GM23338 (cell line): ENCODE data around the gene ZBTB20. TPM values are rescaled to one million over a fixed set of nuclear protein-coding genes. Genes with fewer than 3 reads are reported as not detected.

Source experiments
- ATAC-seq: fragments of 200-7000 bp; cut with Tn5 transposase; 3 replicates; pipeline ENCODE4 v1.9.1; 2020
- DNase-seq: peaks from one replicate; pipeline ENCODE4 v3.0.0-alpha.2; 2015; ENCODE audit warnings: low spot score
- H2AFZ ChIP-seq: fragments of 200-600 bp; sonication (generic); 2 replicates; pipeline ENCODE4 v1.8.0; 2016; ENCODE audit warnings: antibody characterized with exemption, mild to moderate bottlenecking, moderate library complexity
- H3F3A ChIP-seq: fragments of 200-600 bp; sonication (generic); replicated peaks from 2 replicates; pipeline ENCODE4 v1.8.0; 2017; ENCODE audit warnings: antibody characterized with exemption, mixed run types, low read depth
- H3K27ac ChIP-seq: fragments of 200-600 bp; sonication (generic); 2 replicates; pipeline ENCODE4 v1.6.1; 2016; ENCODE audit warnings: low read depth
- H3K27me3 ChIP-seq: fragments of 200-600 bp; sonication (generic); 2 replicates; pipeline ENCODE4 v1.8.0; 2016; ENCODE audit warnings: mild to moderate bottlenecking, mixed run types, moderate library complexity; ENCODE audit not compliant: insufficient read depth
- H3K36me3 ChIP-seq: fragments of 200-600 bp; sonication (generic); 2 replicates; pipeline ENCODE4 v1.8.0; 2016; ENCODE audit warnings: mild to moderate bottlenecking; ENCODE audit not compliant: insufficient read depth
- H3K4me1 ChIP-seq: fragments of 200-600 bp; sonication (generic); 2 replicates; pipeline ENCODE4 v1.8.0; 2016; ENCODE audit warnings: mild to moderate bottlenecking, moderate library complexity; ENCODE audit not compliant: insufficient read depth
- H3K4me2 ChIP-seq: fragments of 200-600 bp; sonication (generic); 2 replicates; pipeline ENCODE4 v1.7.1; 2017; ENCODE audit warnings: mixed run types
- H3K4me3 ChIP-seq: fragments of 200-600 bp; sonication (generic); 2 replicates; pipeline ENCODE4 v1.6.1; 2016; ENCODE audit warnings: mixed run types
- H3K79me2 ChIP-seq: fragments of 200-600 bp; sonication (generic); replicated peaks from 2 replicates; pipeline ENCODE4 v1.8.0; 2017; ENCODE audit warnings: mild to moderate bottlenecking; ENCODE audit not compliant: insufficient read depth
- H3K9me2 ChIP-seq: fragments of 200-600 bp; sonication (generic); 2 replicates; pipeline ENCODE4 v1.8.0; 2017; ENCODE audit not compliant: insufficient read depth
- H4K20me1 ChIP-seq: fragments of 200-600 bp; sonication (generic); replicated peaks from 2 replicates; pipeline ENCODE4 v1.8.0; 2017; ENCODE audit warnings: mild to moderate bottlenecking; ENCODE audit not compliant: insufficient read depth
- H3K27ac Mint-ChIP-seq: 2 replicates; pipeline ENCODE4 v1.8.0; 2020; ENCODE audit warnings: inconsistent platforms, mild to moderate bottlenecking, moderate library complexity, mixed read lengths
- H3K27me3 Mint-ChIP-seq: 3 replicates; pipeline ENCODE4 v1.8.0; 2022; ENCODE audit warnings: low read depth, mild to moderate bottlenecking, moderate library complexity, mixed read lengths, inconsistent platforms; ENCODE audit not compliant: insufficient read depth, poor library complexity
- H3K36me3 Mint-ChIP-seq: 3 replicates; pipeline ENCODE4 v1.8.0; 2021; ENCODE audit warnings: low read depth, mild to moderate bottlenecking, inconsistent platforms, moderate library complexity, mixed read lengths
- H3K4me1 Mint-ChIP-seq: 3 replicates; pipeline ENCODE4 v1.8.0; 2020; ENCODE audit warnings: mild to moderate bottlenecking, inconsistent platforms, mixed read lengths
- H3K4me3 Mint-ChIP-seq: 3 replicates; pipeline ENCODE4 v1.8.0; 2021; ENCODE audit warnings: moderate library complexity, mild to moderate bottlenecking, inconsistent platforms, mixed read lengths
- H3K9me3 Mint-ChIP-seq: 3 replicates; pipeline ENCODE4 v1.8.0; 2020; ENCODE audit warnings: moderate library complexity, mild to moderate bottlenecking, inconsistent platforms, mixed read lengths
- CREB1 ChIP-seq: fragments of 250-450 bp; sonication (Bioruptor Pico); IDR thresholded peaks from 2 replicates; pipeline ENCODE4 v1.5.0; 2020; ENCODE audit warnings: low read depth, mild to moderate bottlenecking, moderate library complexity
- EZH2 ChIP-seq: fragments of 200-600 bp; sonication (generic); IDR thresholded peaks from one replicate; pipeline ENCODE4 v1.8.0; 2017; ENCODE audit warnings: antibody characterized with exemption, mild to moderate bottlenecking, low read depth; ENCODE audit not compliant: unreplicated experiment
- EZH2phosphoT487 ChIP-seq: fragments of 200-600 bp; sonication (generic); IDR thresholded peaks from one replicate; pipeline ENCODE4 v1.8.1; 2018; ENCODE audit warnings: antibody characterized with exemption; ENCODE audit not compliant: unreplicated experiment
- JUNB ChIP-seq: IDR thresholded peaks from one replicate; pipeline ENCODE4 v1.6.1; 2016; ENCODE audit warnings: antibody characterized with exemption; ENCODE audit not compliant: unreplicated experiment
- NANOG ChIP-seq: IDR thresholded peaks from 2 replicates; pipeline ENCODE4 v1.6.1; 2016; ENCODE audit warnings: antibody characterized with exemption, borderline replicate concordance
- POLR2AphosphoS5 ChIP-seq: IDR thresholded peaks from 2 replicates; pipeline ENCODE4 v1.6.1; 2016; ENCODE audit warnings: antibody characterized with exemption, low read depth
- STAT1 ChIP-seq: IDR thresholded peaks from one replicate; pipeline ENCODE4 v1.6.1; 2016; ENCODE audit warnings: antibody characterized with exemption; ENCODE audit not compliant: unreplicated experiment
- ZNF114 ChIP-seq: fragments of 250-450 bp; sonication (Bioruptor Pico); IDR thresholded peaks from 2 replicates; pipeline ENCODE4 v1.5.0; 2020; ENCODE audit warnings: mild to moderate bottlenecking, moderate library complexity
- ZNF331 ChIP-seq: fragments of 250-450 bp; sonication (Bioruptor Pico); IDR thresholded peaks from 2 replicates; pipeline ENCODE4 v1.5.0; 2020; ENCODE audit warnings: low read depth, mild to moderate bottlenecking, moderate library complexity
- polyA plus RNA-seq: library from polyadenylated mRNA; unstranded; fragments of >200 nt; fragmentation: Nextera tagmentation; extraction: Ambion mirVana; gene quantifications from 2 replicates; pipeline ENCODE4 v1.2.1, GENCODE V29; 2016
- total RNA-seq: library from RNA; depleted of rRNA; stranded (reverse); fragments of >200 nt; shearing (Covaris generic); gene quantifications from 2 replicates; pipeline ENCODE4 v1.2.3, GENCODE V29; 2014
- TF ChIP-seq, protein P1 (sequence below): IDR thresholded peaks from 2 replicates; pipeline ENCODE4 v1.6.1; 2016; ENCODE audit warnings: antibody characterized with exemption
- TF ChIP-seq, protein P2 (sequence below): fragments of 250-450 bp; sonication (Bioruptor Pico); IDR thresholded peaks from 2 replicates; pipeline ENCODE4 v1.5.0; 2020; ENCODE audit warnings: mild to moderate bottlenecking, moderate library complexity
- TF ChIP-seq, protein P3 (sequence below), 2 experiments: fragments of 200-600 bp in 1 of 2; sonication (generic) in 1 of 2; conservative IDR thresholded peaks; 2 replicates each; pipeline versions ENCODE4 v1.5.1 to v1.6.1; 2016 to 2017; ENCODE audit warnings: antibody characterized with exemption in 2 of 2, low read depth in 2 of 2, mild to moderate bottlenecking in 2 of 2, moderate library complexity in 1 of 2
- TF ChIP-seq, protein P4 (sequence below): IDR thresholded peaks from one replicate; pipeline ENCODE4 v1.6.1; 2018; ENCODE audit warnings: antibody characterized with exemption; ENCODE audit not compliant: unreplicated experiment

Gene ZBTB20
- total and polyA plus RNA-seq, 2 experiments from 2014 or later, result 2.0 to 3.3 TPM

DNA sequence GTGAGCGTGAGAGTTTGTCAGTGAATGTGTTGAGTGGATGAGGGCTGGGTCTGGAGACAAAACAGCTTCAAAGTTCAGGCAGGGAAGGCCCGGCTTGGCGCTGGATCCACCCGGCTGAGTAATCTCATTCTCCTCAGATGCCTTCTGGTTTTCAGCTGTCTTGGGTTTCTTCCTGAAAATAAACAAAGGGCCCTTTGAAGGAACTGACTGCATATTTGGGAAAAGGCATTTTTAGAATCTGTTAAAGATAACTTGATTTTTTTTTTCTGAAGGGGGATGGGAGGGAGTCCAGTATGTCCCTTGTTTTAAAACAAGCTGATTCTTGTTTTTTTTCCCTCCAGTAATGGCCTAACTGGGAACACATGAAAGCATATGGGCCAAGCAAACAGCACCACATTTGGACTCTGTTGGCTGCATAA is 766.8 kb downstream of the ZBTB20 start:
- H2AFZ ChIP-seq, result no peak overlapping the region
- peaks cover 23% of the 10 kb centered on the region for H3K4me1 Mint-ChIP-seq
- H3K27ac Mint-ChIP-seq, result no peak overlapping the region
- H3K36me3 Mint-ChIP-seq, result no peaks in the 10 kb centered on the region
- no peaks in the 10 kb centered on the region for H4K20me1 ChIP-seq
- H3K27me3 Mint-ChIP-seq, result peaks cover 4% of the 10 kb centered on the region
- no peaks in the 10 kb centered on the region for H3K36me3 ChIP-seq
- no peak overlapping the region for H3K4me3 Mint-ChIP-seq
- H3K9me3 Mint-ChIP-seq, result no peaks in the 10 kb centered on the region; the same call in 2 of the 3 replicates
- H3K4me3 ChIP-seq, result no peak overlapping the region
- H3K79me2 ChIP-seq, result no peaks in the 10 kb centered on the region
- H3K9me2 ChIP-seq, result no peaks in the 10 kb centered on the region; the same call in 1 of the 2 replicates
- H3K27ac ChIP-seq, result no peak overlapping the region
- TF ChIP-seq JUNB, result no peak
- TF ChIP-seq, protein P1, sequence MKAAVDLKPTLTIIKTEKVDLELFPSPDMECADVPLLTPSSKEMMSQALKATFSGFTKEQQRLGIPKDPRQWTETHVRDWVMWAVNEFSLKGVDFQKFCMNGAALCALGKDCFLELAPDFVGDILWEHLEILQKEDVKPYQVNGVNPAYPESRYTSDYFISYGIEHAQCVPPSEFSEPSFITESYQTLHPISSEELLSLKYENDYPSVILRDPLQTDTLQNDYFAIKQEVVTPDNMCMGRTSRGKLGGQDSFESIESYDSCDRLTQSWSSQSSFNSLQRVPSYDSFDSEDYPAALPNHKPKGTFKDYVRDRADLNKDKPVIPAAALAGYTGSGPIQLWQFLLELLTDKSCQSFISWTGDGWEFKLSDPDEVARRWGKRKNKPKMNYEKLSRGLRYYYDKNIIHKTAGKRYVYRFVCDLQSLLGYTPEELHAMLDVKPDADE, result no peak
- no peak for TF ChIP-seq POLR2AphosphoS5
- TF ChIP-seq EZH2phosphoT487, result no peak
- TF ChIP-seq ZNF114 (CRISPR knock-in tag), result no peak
- TF ChIP-seq STAT1, result no peak
- TF ChIP-seq, protein P2, sequence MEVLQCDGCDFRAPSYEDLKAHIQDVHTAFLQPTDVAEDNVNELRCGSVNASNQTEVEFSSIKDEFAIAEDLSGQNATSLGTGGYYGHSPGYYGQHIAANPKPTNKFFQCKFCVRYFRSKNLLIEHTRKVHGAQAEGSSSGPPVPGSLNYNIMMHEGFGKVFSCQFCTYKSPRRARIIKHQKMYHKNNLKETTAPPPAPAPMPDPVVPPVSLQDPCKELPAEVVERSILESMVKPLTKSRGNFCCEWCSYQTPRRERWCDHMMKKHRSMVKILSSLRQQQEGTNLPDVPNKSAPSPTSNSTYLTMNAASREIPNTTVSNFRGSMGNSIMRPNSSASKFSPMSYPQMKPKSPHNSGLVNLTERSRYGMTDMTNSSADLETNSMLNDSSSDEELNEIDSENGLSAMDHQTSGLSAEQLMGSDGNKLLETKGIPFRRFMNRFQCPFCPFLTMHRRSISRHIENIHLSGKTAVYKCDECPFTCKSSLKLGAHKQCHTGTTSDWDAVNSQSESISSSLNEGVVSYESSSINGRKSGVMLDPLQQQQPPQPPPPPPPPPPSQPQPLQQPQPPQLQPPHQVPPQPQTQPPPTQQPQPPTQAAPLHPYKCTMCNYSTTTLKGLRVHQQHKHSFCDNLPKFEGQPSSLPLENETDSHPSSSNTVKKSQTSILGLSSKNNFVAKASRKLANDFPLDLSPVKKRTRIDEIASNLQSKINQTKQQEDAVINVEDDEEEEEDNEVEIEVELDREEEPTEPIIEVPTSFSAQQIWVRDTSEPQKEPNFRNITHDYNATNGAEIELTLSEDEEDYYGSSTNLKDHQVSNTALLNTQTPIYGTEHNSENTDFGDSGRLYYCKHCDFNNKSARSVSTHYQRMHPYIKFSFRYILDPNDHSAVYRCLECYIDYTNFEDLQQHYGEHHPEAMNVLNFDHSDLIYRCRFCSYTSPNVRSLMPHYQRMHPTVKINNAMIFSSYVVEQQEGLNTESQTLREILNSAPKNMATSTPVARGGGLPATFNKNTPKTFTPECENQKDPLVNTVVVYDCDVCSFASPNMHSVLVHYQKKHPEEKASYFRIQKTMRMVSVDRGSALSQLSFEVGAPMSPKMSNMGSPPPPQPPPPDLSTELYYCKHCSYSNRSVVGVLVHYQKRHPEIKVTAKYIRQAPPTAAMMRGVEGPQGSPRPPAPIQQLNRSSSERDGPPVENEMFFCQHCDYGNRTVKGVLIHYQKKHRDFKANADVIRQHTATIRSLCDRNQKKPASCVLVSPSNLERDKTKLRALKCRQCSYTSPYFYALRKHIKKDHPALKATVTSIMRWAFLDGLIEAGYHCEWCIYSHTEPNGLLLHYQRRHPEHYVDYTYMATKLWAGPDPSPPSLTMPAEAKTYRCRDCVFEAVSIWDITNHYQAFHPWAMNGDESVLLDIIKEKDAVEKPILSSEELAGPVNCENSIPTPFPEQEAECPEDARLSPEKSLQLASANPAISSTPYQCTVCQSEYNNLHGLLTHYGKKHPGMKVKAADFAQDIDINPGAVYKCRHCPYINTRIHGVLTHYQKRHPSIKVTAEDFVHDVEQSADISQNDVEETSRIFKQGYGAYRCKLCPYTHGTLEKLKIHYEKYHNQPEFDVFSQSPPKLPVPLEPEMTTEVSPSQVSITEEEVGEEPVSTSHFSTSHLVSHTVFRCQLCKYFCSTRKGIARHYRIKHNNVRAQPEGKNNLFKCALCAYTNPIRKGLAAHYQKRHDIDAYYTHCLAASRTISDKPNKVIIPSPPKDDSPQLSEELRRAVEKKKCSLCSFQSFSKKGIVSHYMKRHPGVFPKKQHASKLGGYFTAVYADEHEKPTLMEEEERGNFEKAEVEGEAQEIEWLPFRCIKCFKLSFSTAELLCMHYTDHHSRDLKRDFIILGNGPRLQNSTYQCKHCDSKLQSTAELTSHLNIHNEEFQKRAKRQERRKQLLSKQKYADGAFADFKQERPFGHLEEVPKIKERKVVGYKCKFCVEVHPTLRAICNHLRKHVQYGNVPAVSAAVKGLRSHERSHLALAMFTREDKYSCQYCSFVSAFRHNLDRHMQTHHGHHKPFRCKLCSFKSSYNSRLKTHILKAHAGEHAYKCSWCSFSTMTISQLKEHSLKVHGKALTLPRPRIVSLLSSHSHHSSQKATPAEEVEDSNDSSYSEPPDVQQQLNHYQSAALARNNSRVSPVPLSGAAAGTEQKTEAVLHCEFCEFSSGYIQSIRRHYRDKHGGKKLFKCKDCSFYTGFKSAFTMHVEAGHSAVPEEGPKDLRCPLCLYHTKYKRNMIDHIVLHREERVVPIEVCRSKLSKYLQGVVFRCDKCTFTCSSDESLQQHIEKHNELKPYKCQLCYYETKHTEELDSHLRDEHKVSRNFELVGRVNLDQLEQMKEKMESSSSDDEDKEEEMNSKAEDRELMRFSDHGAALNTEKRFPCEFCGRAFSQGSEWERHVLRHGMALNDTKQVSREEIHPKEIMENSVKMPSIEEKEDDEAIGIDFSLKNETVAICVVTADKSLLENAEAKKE (CRISPR knock-in tag), result no peak
- TF ChIP-seq EZH2, result no peak
- no peak for TF ChIP-seq CREB1 (CRISPR knock-in tag)
- TF ChIP-seq, protein P3, sequence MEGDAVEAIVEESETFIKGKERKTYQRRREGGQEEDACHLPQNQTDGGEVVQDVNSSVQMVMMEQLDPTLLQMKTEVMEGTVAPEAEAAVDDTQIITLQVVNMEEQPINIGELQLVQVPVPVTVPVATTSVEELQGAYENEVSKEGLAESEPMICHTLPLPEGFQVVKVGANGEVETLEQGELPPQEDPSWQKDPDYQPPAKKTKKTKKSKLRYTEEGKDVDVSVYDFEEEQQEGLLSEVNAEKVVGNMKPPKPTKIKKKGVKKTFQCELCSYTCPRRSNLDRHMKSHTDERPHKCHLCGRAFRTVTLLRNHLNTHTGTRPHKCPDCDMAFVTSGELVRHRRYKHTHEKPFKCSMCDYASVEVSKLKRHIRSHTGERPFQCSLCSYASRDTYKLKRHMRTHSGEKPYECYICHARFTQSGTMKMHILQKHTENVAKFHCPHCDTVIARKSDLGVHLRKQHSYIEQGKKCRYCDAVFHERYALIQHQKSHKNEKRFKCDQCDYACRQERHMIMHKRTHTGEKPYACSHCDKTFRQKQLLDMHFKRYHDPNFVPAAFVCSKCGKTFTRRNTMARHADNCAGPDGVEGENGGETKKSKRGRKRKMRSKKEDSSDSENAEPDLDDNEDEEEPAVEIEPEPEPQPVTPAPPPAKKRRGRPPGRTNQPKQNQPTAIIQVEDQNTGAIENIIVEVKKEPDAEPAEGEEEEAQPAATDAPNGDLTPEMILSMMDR (conservative IDR thresholded peaks at IDR 0.05; ENCODE audit: low read depth in 2 of 2), result no peak
- TF ChIP-seq, protein P4, sequence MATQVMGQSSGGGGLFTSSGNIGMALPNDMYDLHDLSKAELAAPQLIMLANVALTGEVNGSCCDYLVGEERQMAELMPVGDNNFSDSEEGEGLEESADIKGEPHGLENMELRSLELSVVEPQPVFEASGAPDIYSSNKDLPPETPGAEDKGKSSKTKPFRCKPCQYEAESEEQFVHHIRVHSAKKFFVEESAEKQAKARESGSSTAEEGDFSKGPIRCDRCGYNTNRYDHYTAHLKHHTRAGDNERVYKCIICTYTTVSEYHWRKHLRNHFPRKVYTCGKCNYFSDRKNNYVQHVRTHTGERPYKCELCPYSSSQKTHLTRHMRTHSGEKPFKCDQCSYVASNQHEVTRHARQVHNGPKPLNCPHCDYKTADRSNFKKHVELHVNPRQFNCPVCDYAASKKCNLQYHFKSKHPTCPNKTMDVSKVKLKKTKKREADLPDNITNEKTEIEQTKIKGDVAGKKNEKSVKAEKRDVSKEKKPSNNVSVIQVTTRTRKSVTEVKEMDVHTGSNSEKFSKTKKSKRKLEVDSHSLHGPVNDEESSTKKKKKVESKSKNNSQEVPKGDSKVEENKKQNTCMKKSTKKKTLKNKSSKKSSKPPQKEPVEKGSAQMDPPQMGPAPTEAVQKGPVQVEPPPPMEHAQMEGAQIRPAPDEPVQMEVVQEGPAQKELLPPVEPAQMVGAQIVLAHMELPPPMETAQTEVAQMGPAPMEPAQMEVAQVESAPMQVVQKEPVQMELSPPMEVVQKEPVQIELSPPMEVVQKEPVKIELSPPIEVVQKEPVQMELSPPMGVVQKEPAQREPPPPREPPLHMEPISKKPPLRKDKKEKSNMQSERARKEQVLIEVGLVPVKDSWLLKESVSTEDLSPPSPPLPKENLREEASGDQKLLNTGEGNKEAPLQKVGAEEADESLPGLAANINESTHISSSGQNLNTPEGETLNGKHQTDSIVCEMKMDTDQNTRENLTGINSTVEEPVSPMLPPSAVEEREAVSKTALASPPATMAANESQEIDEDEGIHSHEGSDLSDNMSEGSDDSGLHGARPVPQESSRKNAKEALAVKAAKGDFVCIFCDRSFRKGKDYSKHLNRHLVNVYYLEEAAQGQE, result no peak
- TF ChIP-seq NANOG, result no peak
- no peak for TF ChIP-seq ZNF331 (CRISPR knock-in tag)
- H3K27me3 ChIP-seq, result no peaks in the 10 kb centered on the region
- ATAC-seq (no peak), DNase-seq (no peak)
- H3K4me1 ChIP-seq, result peaks cover 18% of the 10 kb centered on the region
- H3K4me2 ChIP-seq, result no peak overlapping the region
- H3F3A ChIP-seq, result no peaks in the 10 kb centered on the region
